ENCODE data around the gene KLHL29.

The KLHL29 gene

GRCh38 chr2:23464156-23464555, 79.2 kb downstream of the KLHL29 start:
- TF ChIP-seq CTCF (IDR thresholded peaks at IDR 0.05; ENCODE audit: low read depth, low read length, missing control alignments) = no peak
- DNase-seq (ENCODE audit: low read depth) = no peak
- H3K4me3 ChIP-seq (ENCODE audit: low read depth, low read length) = no peak overlapping the region

GRCh38 chr2:23464905-23465537, 80.0 kb downstream of the KLHL29 start:
- no peak for DNase-seq (ENCODE audit: low read depth)
- H3K4me3 ChIP-seq (ENCODE audit: low read depth, low read length) = no peak overlapping the region
- TF ChIP-seq CTCF (IDR thresholded peaks at IDR 0.05; ENCODE audit: low read depth, low read length, missing control alignments) = no peak

- DNase-seq (ENCODE audit: low read depth) = no peak
- no peak overlapping the region for H3K4me3 ChIP-seq (ENCODE audit: low read depth, low read length)
- TF ChIP-seq CTCF (IDR thresholded peaks at IDR 0.05; ENCODE audit: low read depth, low read length, missing control alignments) = no peak
Measured at GRCh38 chr2:23465936-23466335, 81.0 kb downstream of the KLHL29 start.

GRCh38 chr2:23467618-23468017, 82.6 kb downstream of the KLHL29 start:
- no peak for TF ChIP-seq CTCF (IDR thresholded peaks at IDR 0.05; ENCODE audit: low read depth, low read length, missing control alignments)
- no peak for DNase-seq (ENCODE audit: low read depth)
- no peak overlapping the region for H3K4me3 ChIP-seq (ENCODE audit: low read depth, low read length)

- no peak for DNase-seq (ENCODE audit: low read depth)
- no peak for TF ChIP-seq CTCF (IDR thresholded peaks at IDR 0.05; ENCODE audit: low read depth, low read length, missing control alignments)
- H3K4me3 ChIP-seq (ENCODE audit: low read depth, low read length) = no peak overlapping the region
Measured at GRCh38 chr2:23468474-23469141, 83.6 kb downstream of the KLHL29 start.

- no peak overlapping the region for H3K4me3 ChIP-seq (ENCODE audit: low read depth, low read length)
- no peak for DNase-seq (ENCODE audit: low read depth)
- no peak for TF ChIP-seq CTCF (IDR thresholded peaks at IDR 0.05; ENCODE audit: low read depth, low read length, missing control alignments)
Measured at GRCh38 chr2:23469142-23469540, 84.2 kb downstream of the KLHL29 start.

- no peak overlapping the region for H3K4me3 ChIP-seq (ENCODE audit: low read depth, low read length)
- no peak for TF ChIP-seq CTCF (IDR thresholded peaks at IDR 0.05; ENCODE audit: low read depth, low read length, missing control alignments)
- no peak for DNase-seq (ENCODE audit: low read depth)
Measured at GRCh38 chr2:23475036-23475435, 90.1 kb downstream of the KLHL29 start.
